Measurements from ENCODE around the gene HIVEP3.
A peak's percentile ranks its signal among the peaks of the same experiment; 100 is the strongest.

The HIVEP3 gene

DNA sequence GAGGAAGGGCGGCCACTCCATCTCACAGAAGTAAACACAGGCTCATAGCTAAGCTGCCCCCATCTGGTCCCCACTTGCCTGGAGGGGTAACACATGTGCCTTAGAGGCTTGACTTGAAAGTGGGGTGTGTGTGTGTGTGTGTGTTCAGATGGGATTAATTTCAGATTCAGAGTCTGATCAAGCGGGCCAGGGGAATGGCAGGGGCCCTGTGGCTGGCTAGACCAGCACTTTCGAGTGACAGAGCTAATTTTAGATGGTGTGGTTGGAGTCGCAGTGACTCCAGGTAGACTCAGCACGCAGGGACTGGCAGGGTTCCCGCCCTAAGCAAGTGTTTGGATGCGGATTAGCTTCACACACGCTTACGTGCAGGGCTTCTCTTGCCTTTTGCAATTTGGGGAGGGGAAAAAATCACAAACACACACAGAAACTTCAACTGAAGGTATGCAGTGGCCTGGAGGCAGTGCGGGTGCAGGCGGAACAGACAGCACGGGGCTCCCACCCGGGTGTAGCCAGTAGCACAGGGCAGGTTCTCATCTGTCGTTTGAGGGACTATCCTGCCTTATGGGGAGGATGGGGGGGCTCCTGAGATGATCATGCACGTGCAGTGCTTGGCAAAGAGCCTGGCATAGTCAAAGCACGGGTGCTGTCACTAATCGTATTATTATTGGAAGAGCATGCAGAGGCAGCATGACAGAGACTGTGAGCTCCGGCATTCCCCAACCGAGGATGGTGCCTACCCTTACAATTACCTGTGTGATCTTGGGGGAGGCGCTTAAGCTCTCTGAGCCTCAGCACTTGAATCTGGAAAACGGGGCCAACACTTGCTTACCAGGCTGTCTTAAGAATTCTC is 435.5 kb downstream of the HIVEP3 start:
- no peak for DNase-seq (ENCODE audit: low spot score)

DNA sequence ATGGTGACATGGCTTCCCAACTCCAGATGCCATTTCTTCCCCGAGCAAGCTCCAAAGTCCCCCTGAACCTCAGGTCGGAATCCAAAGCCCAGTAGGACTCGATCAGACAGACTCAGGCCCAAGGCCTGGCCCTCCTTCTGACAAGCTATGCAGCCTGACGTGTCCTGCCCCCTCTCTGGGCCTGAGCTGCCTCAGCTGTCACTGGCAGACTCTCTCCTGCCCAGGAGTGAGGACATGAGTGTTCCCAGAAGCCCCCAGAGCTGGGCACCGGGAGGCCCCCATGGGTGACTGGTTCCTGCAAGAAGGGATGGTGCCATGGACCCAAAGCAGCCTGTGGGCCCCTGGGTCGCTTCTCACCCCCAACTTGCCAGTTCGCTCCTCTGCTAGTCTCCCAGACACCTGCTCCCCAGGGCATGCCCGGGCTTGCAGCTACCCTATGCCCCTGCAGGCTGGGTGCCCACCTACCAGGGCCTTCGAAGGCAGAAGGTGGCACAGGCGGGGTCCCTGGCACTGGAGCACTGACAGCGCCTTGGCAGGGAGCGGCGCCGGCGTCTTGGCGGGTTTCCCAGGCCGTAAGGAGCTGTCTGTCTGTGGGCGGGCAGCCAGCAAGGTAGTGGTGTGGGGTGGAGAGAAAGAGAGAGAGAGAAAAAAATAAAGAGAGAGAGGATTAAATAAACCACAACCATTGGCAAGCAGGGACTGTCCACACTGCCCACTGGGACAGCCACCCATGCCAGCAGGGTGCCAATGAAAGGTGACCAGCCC is 436.5 kb downstream of the HIVEP3 start:
- no peak for DNase-seq (ENCODE audit: low spot score)

DNA sequence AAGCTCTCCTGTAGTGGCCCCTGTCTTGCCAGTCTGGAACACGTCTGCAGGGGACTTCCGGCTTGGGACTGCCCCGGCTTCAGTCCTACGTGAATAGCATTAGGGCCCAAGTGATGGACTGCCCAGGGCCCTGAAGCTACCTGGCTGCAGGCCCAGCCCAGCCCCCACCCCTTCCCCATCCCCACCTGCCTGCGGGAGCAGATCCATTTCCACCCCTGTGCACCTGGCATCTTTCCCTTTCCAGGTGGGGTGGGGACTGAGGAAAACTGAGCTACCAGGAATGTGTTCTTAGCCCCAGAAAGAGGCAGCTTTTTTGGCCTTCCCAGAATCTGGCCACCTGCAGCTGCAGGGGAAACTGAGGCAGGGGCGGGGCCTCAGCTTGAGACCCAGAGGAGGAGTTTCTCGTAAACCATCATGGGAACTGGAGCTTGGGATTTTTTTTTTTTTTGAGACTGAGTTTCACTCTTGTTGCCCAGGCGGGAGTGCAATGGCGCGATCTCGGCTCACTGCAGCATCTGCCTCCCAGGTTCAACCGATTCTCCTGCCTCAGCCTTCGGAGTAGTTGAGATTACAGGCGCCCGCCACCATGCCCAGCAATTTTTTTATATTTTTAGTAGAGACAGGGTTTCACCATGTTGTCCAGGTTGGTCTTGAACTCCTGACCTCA is 437.5 kb downstream of the HIVEP3 start:
- no peak for DNase-seq (ENCODE audit: low spot score)

DNA sequence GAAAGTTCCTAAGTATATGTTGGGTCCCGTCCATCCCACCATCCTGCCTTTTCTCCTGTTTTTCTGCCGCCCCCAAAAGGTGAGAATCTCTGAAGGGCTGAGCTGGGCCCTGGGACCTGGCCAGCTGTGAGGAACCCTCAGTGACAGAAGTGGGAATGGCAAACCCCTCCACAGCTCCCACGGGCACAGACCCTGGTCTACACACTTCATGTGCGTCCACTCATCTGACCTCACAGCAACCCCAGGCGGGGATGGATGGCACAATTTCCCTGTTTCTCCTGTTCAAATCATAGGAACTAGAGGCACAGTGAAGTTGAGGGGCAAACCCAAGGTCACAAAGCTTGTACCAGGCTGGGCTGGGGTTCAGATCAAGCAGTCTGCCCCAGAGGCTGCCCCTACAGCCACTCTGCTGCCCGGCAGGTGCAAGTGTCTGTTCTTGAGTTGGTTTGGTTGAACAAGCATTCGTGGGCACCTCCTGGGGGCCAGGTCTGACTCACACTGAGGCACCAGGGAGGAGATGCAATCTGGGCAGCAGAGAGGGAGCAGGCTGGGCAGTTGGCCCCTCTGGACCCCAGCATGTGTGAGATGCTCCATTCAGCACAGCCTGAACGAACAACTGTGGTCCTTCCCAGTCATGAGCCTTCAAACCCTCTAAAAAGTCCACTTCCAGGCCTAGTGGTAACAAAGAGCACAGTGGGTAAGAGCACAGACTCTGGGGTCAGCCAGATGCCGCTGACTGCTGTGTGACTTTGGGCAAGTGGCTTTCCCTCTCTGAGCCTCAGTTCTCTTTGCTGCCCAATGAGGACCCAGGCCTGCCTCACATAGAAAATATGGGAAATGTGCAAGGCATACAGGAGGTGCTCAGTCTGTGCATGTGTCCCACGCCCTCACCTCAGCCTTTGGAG is 438.3 kb downstream of the HIVEP3 start:
- no peak for DNase-seq (ENCODE audit: low spot score)

- no peak for DNase-seq (ENCODE audit: low spot score)
Observed at GRCh38 chr1:41479808-41480160, 438.9 kb downstream of the HIVEP3 start.

GRCh38 chr1:41479000-41479807 is 439.5 kb downstream of the HIVEP3 start:
- DNase-seq (ENCODE audit: low spot score): peak; percentile 42

GRCh38 chr1:41478118-41478748 is 440.5 kb downstream of the HIVEP3 start:
- DNase-seq (ENCODE audit: low spot score): no peak

- DNase-seq (ENCODE audit: low spot score): no peak
Observed at GRCh38 chr1:41476807-41477361, 441.8 kb downstream of the HIVEP3 start.

- DNase-seq (ENCODE audit: low spot score): no peak
Observed at GRCh38 chr1:41475859-41476567, 442.7 kb downstream of the HIVEP3 start.

DNA sequence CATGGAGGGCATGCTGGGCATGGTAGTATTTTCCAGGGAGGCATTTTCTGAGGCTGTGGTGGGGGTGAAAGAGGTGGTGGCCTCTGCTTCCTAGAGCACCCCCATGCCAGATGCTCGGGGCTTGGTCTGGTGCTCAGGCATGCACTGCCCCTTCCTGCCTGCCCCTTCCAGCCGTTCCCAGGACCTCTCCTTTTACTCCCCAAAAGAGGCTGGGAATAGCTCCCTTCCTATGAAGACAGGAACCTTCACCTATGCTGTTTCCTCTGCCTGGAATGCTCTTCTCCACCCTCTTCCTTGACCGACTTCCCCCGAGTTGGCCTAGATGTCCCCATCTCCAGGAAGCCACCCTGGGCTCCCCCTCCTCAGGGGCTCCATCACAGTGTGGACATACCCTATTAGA is 443.4 kb downstream of the HIVEP3 start:
- DNase-seq (ENCODE audit: low spot score): no peak

- DNase-seq (ENCODE audit: low spot score): peak; percentile 76
Observed at GRCh38 chr1:41474490-41475271, 444.0 kb downstream of the HIVEP3 start.

GRCh38 chr1:41473738-41474362 is 444.9 kb downstream of the HIVEP3 start:
- no peak for DNase-seq (ENCODE audit: low spot score)

DNA sequence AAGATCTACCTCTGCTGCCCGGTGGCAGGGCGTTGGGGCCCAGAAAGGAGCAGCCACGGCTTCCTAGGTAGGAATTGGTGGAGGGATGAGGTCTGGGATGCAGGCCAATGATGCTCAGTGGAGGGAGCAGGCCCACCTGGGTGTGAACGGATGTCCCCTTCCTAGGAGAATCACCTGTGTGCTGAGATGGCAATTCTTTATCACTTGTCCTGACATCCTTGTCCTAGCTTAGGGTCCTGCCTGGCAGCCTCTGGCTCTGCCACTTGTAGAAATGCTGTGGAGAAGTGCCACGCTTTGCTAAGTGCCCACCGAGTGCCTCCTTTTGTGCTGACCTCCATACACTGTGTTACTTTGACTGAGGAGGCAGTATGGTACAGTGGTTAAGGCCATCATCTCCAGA is 447.1 kb downstream of the HIVEP3 start:
- DNase-seq (ENCODE audit: low spot score): no peak

DNA sequence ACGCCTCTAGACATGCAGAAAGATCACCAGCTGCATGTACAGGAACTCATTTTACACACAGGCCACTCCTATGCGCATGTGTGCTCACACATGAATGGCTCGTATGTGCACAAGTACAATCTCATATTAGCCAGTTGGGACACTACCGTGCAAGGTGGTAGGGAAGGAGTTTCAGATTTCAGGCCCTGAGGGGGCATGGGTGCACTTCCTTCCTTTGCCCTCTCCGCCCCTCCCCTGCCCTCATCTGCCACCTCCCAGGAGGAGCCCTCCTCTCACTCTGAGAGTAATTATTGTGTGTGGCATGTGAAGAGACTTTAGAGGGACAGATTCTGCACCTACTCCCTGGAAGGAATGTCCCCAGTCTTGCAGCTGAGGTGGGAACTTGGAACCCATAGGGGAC is 449.0 kb downstream of the HIVEP3 start:
- no peak for DNase-seq (ENCODE audit: low spot score)

DNA sequence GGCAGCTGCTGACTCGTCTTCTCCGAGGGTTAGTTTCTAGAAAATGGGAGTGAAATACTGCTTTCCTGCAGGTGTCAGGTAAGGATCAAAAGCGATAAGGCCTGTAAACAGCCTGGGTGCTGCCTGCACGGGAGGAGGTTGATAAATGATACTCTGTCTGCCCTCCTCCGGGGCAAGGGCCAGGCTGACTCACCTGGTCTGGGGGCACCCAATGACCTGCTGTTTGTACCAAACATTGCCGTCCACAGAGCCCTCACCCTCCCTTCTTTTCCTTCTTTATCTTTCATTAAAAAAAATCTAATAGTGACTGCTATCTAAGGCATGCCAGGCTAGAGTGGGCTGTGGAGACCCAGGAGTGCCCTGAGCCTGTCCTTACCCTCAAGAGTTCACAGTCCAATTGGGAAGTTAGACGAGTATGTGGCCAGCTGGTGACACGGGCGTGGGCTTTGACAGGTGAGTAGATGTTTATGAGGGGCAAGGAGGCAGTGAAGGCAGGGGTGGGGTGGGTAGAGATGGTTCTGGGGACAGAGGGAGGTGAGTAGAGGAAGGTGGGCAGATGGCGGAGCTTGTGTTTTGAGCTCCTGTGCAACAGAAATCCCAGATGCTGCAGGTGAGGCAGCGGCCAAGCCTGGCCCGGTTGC is 450.5 kb downstream of the HIVEP3 start:
- no peak for DNase-seq (ENCODE audit: low spot score)

- no peak for DNase-seq (ENCODE audit: low spot score)
Observed at GRCh38 chr1:41467673-41468072, 451.0 kb downstream of the HIVEP3 start.

DNA sequence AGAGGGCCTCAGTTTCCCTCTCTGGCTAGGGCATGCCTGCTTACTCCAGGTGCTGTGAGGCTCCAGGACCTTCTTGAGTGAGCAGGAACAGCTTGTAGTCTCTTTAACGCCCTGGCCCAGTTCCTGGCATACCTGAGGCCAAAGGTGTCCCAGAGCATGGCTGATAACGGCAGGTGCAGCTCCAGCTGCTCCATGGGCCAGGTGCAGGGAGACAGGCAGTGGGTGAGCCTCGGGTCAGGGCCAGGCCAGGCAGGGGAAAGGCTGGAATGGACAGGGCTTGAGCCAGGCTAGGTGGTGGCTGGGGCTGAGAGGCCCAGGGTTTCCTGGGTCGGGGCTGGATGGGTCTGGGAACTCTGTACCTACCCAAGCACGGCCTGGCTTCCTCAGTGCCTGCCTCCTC is 452.6 kb downstream of the HIVEP3 start:
- no peak for DNase-seq (ENCODE audit: low spot score)

- no peak for DNase-seq (ENCODE audit: low spot score)
Observed at GRCh38 chr1:41465741-41466140, 453.0 kb downstream of the HIVEP3 start.
